ENCODE measurements around the gene TTC7B. TPM values are rescaled to one million over a fixed set of nuclear protein-coding genes. Genes with fewer than 3 reads are reported as not detected.

Gene TTC7B
- total RNA-seq, 1 experiment from 2014 or later: 9.6 TPM

DNA sequence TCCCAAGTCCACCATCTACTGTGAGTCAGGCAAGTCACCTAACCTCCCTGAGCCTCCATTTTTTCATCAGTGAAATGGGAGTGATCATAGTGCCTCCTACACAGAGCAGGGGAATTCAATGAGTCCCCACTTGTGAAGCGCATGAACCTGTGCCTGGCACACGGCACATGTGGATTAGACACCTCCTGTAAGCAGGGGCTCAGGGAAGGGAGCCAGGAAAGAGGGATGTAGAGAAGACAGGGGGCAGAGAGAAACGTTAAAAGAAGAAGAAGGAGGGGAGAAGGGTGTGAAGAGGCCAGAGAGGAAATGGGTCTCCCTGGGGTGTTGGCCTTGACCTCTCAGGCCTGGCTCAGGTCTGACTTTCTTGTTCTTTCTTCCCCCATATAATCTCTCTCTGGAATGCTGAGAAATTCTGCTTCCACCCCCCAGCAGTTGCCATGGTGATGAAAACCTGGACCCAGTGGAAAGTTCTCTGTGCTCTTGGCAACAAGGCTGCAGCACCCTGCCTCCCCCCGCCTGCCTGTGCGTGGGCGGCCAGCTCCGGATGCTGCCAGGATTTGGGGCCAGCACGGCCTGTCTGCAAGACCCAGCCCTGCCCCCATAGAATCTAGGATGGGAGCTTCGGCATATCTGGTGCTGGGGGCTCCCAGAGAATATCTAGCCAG, 324.9 kb downstream of the TTC7B start:
- no peaks in the 10 kb centered on the region for H3K36me3 Mint-ChIP-seq (ENCODE audit: insufficient read depth, unreplicated experiment)
- H3K9me3 Mint-ChIP-seq (ENCODE audit: low read depth, unreplicated experiment): no peaks in the 10 kb centered on the region
- intact Hi-C loops (cut with micrococcal nuclease; ENCODE audit: unreplicated experiment): no loop called here
- DNase-seq: no peak
- BruUV-seq (replicated peaks): no TSS peak
- no peak overlapping the region for H3K27ac Mint-ChIP-seq (ENCODE audit: unreplicated experiment)
- CTCF ChIA-PET: no interaction called here
- no peak overlapping the region for H3K4me3 Mint-ChIP-seq (ENCODE audit: low read depth, unreplicated experiment)
- no peak for TF ChIP-seq CTCF (IDR thresholded peaks at IDR 0.05; ENCODE audit: unreplicated experiment)
- H3K27me3 Mint-ChIP-seq (ENCODE audit: unreplicated experiment): no peaks in the 10 kb centered on the region
- H3K4me1 Mint-ChIP-seq (ENCODE audit: low read depth, unreplicated experiment): peaks cover 14% of the 10 kb centered on the region

- intact Hi-C loops (cut with micrococcal nuclease; ENCODE audit: unreplicated experiment): no loop called here
- no peaks in the 10 kb centered on the region for H3K36me3 Mint-ChIP-seq (ENCODE audit: insufficient read depth, unreplicated experiment)
- H3K27ac Mint-ChIP-seq (ENCODE audit: unreplicated experiment): no peak overlapping the region
- CTCF ChIA-PET: no interaction called here
- peaks cover 14% of the 10 kb centered on the region for H3K4me1 Mint-ChIP-seq (ENCODE audit: low read depth, unreplicated experiment)
- H3K4me3 Mint-ChIP-seq (ENCODE audit: low read depth, unreplicated experiment): no peak overlapping the region
- no TSS peak for BruUV-seq (replicated peaks)
- H3K9me3 Mint-ChIP-seq (ENCODE audit: low read depth, unreplicated experiment): no peaks in the 10 kb centered on the region
- TF ChIP-seq CTCF (IDR thresholded peaks at IDR 0.05; ENCODE audit: unreplicated experiment): no peak
- H3K27me3 Mint-ChIP-seq (ENCODE audit: unreplicated experiment): no peaks in the 10 kb centered on the region
- no peak for DNase-seq
Observed at GRCh38 chr14:90490720-90491050, 325.5 kb downstream of the TTC7B start.

GRCh38 chr14:90489916-90490719, 326.1 kb downstream of the TTC7B start:
- CTCF ChIA-PET: no interaction called here
- Mint-ChIP-seq H3K9me3 (ENCODE audit: low read depth, unreplicated experiment) (no peaks in the 10 kb centered on the region), H3K27ac (ENCODE audit: unreplicated experiment) (no peak overlapping the region), H3K4me1 (ENCODE audit: low read depth, unreplicated experiment) (peaks cover 14% of the 10 kb centered on the region), H3K27me3 (ENCODE audit: unreplicated experiment) (no peaks in the 10 kb centered on the region), H3K4me3 (ENCODE audit: low read depth, unreplicated experiment) (no peak overlapping the region), H3K36me3 (ENCODE audit: insufficient read depth, unreplicated experiment) (no peaks in the 10 kb centered on the region)
- intact Hi-C loops (cut with micrococcal nuclease; ENCODE audit: unreplicated experiment): no loop called here
- BruUV-seq (replicated peaks): no TSS peak
- DNase-seq: no peak
- TF ChIP-seq CTCF (IDR thresholded peaks at IDR 0.05; ENCODE audit: unreplicated experiment): no peak

DNA sequence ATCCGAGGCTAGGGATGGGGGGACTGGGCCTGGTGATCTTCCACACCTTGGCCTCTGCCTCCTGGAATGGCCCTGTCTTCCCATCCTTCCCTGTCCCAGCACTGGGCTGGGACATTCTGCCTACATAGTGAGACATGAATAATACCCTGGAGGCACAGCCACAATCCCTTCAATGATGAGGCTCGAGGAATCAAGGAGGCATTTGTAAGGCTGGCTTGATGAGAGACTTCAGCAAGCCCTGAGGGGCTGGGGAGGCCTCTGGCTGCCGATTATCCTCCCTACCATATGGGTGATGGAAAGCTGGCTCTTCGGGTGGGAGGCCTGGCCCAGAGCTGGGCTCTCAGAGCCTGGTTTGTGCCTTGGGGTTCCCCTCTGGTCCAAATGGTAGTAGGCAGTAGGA, 326.9 kb downstream of the TTC7B start:
- Mint-ChIP-seq H3K4me3 (ENCODE audit: low read depth, unreplicated experiment) (no peak overlapping the region), H3K27ac (ENCODE audit: unreplicated experiment) (no peak overlapping the region), H3K36me3 (ENCODE audit: insufficient read depth, unreplicated experiment) (no peaks in the 10 kb centered on the region), H3K9me3 (ENCODE audit: low read depth, unreplicated experiment) (no peaks in the 10 kb centered on the region), H3K4me1 (ENCODE audit: low read depth, unreplicated experiment) (peaks cover 19% of the 10 kb centered on the region), H3K27me3 (ENCODE audit: unreplicated experiment) (no peaks in the 10 kb centered on the region)
- CTCF ChIA-PET: no interaction called here
- no peak for TF ChIP-seq CTCF (IDR thresholded peaks at IDR 0.05; ENCODE audit: unreplicated experiment)
- no TSS peak for BruUV-seq (replicated peaks)
- DNase-seq: no peak
- intact Hi-C loops (cut with micrococcal nuclease; ENCODE audit: unreplicated experiment): no loop called here

All from Calu3 (cell line).